GM21423 (cell line): ENCODE results near the gene BIRC5.
"Not testable (repeated sequence)": the region's sequence is repeated elsewhere in the genome, so short reads cannot be mapped to it uniquely, and the experiment has no call there.

Experiments
- ATAC-seq: cut with Tn5 transposase; IDR thresholded peaks from one replicate; pipeline ENCODE4 v1.9.1; 2021; ENCODE audit warnings: mild to moderate bottlenecking, moderate library complexity; ENCODE audit not compliant: unreplicated experiment

Gene BIRC5

DNA sequence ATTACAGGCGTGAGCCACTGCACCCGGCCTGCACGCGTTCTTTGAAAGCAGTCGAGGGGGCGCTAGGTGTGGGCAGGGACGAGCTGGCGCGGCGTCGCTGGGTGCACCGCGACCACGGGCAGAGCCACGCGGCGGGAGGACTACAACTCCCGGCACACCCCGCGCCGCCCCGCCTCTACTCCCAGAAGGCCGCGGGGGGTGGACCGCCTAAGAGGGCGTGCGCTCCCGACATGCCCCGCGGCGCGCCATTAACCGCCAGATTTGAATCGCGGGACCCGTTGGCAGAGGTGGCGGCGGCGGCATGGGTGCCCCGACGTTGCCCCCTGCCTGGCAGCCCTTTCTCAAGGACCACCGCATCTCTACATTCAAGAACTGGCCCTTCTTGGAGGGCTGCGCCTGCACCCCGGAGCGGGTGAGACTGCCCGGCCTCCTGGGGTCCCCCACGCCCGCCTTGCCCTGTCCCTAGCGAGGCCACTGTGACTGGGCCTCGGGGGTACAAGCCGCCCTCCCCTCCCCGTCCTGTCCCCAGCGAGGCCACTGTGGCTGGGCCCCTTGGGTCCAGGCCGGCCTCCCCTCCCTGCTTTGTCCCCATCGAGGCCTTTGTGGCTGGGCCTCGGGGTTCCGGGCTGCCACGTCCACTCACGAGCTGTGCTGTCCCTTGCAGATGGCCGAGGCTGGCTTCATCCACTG lies at the start of gene BIRC5:
Gene BIRC5, plus strand, starts transcription at position 238 of the 690 bp plus-strand sequence. Its CDS starts 64 bp downstream, at position 302.
- ATAC-seq: peak; percentile 96

DNA sequence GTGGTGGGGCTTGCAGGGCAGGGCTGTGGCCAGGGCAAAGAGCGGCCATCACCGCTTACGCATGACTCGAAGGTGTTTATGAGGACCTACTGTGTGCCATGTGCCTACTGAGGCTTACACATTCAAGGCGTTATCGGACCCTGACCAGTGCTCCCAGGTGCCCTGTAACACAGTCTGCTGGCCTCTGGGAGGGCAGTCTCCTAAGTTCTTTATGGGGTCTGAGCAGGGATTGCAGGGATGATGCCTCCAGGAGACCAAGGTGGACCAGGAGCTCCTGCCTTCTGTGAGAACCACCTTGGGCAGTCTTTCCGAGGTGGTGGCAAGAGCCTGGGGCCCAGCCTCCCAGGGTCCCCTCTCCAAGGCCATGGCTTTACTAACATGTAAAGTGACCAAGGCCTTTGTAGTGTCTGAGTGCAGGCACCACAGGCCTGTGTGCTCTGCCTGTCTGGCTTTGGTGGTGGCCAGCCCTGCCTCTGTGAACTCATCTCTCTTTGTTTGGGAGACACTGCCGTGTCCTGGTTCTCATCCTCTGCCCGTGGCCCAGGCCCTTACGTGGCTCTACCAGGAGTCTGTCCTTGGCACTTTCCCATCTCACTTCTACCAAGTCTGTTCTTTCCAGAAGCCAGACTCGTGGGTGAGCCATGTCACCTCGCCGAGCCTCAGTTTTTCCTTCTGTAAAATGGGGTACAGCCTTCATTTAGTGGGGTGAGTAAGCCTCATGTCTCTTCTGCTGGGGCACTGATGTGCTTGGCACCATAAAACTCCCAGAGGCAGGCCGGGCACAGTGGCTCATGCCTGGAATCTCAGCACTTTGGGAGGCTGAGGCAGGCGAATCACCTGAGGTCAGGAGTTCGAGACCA lies 49.1 kb upstream of the BIRC5 start:
- no peak for ATAC-seq

GRCh38 chr17:78166416-78166815 lies 47.6 kb upstream of the BIRC5 start:
- no peak for ATAC-seq

DNA sequence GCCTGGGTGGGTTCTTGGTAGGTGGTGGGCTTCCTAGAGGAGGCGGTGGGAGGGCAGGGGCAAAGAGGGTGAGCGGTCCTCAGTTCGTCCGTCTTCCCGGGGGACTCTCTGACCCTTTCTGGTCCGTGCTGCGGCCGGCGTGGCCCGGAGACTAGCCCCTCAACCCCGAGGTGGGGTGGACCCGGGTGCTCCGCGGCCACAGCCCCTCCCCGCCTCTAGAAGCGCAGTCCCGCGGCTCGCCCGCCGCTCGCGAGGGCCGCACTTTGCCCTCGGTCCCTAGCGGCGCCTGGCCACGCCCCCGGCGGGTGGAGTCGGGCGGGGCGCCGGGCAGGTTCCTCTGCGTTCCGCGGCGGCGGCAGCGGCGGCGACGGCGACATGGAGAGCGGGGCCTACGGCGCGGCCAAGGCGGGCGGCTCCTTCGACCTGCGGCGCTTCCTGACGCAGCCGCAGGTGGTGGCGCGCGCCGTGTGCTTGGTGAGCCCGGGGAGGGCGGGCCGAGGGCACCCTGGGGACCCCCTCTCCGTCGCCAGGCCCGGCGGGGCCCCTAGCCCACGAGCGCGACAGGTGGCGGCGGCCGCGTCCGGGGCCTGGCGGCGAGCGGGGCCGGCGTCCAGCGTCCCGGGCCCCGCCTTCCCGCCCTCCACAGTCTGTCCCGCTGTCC lies 45.7 kb upstream of the BIRC5 start, which contains the start of gene SYNGR2:
Gene SYNGR2, plus strand, starts transcription at position 340 of the 661 bp plus-strand sequence. Its CDS starts 36 bp downstream, at position 376.
- peak; percentile 49 for ATAC-seq

- peak; percentile 24 for ATAC-seq
Observed at GRCh38 chr17:78168903-78169793, 44.9 kb upstream of the BIRC5 start.

DNA sequence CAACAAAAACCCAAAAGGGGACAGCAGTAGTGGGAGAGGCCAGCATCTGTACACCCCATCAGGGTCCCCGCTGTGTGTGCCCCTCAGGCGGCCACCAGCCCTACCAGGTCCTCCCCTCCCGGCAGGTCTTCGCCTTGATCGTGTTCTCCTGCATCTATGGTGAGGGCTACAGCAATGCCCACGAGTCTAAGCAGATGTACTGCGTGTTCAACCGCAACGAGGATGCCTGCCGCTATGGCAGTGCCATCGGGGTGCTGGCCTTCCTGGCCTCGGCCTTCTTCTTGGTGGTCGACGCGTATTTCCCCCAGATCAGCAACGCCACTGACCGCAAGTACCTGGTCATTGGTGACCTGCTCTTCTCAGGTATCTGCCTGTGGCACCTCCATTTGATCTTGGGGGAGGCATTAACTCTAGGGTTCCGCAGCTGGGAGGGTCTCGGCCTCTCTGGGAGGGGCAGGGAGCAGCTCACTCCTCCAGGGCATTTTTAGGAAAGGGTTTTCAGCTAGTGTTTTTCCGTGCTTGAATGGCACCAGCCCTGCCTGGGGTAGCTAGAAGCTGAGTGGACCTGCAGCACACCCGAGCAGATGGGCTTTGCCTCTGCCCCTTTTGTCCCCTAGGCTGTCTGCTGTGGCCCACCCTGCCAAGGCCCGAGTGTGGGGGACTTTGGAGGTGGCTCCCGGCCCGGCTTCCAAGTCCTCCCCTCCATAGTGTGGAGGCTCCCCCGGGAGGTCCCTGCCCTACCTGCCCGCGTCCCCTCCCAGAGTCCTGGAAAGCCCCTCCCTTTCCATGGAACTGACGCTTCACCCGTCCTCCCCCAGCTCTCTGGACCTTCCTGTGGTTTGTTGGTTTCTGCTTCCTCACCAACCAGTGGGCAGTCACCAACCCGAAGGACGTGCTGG lies 43.1 kb upstream of the BIRC5 start:
- ATAC-seq: no peak

DNA sequence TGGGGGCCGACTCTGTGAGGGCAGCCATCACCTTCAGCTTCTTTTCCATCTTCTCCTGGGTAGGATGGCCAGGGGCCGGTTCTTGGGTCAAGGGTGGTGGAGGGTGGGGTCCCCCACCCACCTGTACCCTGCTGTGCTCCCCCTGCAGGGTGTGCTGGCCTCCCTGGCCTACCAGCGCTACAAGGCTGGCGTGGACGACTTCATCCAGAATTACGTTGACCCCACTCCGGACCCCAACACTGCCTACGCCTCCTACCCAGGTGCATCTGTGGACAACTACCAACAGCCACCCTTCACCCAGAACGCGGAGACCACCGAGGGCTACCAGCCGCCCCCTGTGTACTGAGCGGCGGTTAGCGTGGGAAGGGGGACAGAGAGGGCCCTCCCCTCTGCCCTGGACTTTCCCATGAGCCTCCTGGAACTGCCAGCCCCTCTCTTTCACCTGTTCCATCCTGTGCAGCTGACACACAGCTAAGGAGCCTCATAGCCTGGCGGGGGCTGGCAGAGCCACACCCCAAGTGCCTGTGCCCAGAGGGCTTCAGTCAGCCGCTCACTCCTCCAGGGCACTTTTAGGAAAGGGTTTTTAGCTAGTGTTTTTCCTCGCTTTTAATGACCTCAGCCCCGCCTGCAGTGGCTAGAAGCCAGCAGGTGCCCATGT lies 42.3 kb upstream of the BIRC5 start:
- ATAC-seq: not testable (repeated sequence)

DNA sequence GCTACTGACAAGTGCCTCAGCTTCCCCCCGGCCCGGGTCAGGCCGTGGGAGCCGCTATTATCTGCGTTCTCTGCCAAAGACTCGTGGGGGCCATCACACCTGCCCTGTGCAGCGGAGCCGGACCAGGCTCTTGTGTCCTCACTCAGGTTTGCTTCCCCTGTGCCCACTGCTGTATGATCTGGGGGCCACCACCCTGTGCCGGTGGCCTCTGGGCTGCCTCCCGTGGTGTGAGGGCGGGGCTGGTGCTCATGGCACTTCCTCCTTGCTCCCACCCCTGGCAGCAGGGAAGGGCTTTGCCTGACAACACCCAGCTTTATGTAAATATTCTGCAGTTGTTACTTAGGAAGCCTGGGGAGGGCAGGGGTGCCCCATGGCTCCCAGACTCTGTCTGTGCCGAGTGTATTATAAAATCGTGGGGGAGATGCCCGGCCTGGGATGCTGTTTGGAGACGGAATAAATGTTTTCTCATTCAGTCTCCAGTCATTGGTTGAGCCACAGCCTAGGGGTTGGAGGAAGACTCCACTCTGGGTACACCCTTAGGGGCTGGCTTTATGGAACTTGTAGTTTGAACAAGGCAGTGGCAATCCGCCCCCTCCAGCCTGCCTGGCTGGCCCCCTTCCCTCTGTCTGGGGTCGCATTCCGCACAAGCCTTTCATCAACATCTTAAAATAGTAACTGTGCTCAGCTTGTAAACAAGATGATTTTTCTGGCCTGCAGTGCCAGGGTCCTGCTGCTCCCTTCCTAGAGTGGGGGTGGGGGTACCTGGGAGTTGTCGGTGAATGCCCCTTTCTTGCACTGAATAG lies 41.6 kb upstream of the BIRC5 start:
- ATAC-seq: no peak

DNA sequence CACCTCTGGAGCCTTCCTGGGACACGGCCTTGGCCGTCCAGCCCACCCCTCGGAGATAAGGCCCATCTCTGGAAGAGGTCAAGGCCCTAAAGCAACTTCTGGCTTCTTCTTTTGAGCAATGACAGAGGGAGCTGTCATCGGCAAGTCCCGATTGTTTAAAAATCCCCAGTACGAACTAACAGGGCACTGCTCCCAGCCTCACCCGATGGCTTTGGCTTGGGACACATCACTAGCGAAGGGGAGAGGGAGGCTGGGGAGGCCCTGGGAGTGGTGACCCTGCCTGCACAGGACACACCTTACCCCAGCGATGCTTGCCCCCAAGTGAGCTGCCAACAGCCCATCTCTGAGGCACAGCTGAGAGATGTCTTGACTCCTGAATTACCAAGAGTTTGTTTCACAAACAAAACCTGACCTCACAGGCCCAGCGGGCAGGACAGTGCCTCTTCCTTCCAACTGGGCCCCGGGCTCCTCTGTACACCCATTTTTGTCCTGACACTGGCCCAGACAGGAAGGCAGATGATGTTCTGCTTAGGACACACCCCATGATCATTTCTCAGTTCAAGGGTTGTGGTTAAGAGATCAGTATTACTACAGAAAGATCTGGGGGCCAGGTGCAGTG lies 40.8 kb upstream of the BIRC5 start:
- ATAC-seq: peak; percentile 32

- no peak for ATAC-seq
Observed at GRCh38 chr17:78174346-78174869, 39.6 kb upstream of the BIRC5 start.

DNA sequence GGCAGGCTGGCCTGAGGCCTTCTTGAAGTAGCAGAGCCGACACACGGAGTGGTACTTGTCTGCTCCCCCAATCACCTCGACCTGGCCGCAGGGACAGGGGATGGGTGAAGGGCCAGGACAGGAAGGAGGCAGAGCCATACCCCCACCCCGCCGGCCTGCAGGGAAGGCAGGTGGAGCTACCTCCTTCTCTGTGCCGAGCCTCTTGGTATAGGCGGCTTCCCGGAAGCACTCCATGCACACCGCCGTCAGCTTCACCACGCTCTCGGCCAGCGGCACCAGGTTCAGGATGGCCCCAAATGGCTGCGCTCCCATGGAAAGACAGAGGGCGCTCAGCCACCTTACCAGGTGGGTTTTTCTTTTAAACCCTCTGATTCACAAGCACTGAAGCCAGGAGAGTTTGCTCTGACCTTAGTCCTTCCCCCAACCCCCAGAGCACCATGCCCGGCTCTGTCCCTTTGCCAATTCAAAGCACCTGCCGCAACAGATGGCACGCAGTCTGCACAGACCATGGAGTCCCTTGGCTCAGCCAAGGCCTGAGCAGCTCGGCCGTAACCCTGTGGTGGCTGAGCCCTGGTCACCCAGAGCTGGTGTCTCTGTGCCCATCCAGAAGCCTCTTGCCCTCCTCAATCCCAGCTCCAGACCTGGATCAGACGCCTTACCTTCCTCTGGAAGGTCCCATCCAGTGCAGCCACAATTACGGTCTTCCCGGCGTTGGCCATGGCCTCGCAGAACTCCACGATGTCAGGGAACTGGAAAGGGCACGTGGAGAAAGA lies 39.0 kb upstream of the BIRC5 start:
- no peak for ATAC-seq

GRCh38 chr17:78175643-78175981 lies 38.4 kb upstream of the BIRC5 start:
- no peak for ATAC-seq

DNA sequence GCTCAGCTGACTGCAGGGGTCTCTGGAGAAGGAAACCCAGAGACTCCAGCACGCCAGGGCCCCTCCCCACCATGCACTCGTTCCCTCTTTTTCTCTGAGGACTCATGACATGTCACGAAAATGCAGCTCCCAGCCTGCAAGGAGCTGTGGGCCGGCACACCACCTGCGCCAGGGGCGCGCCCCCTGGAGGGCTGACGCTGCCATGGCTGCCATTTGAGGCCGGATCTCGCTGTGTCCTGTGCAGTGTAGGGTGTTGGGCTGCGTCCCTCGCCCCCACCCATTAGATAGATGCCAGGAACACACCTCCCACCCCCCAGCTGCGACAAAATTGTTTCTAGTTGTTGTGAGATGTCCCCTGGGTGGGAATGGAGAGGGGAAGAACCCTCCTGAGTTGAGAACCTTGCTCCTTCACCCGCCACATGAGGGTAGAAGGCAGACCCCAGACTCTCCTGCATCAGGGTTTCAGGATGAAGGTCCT lies 37.5 kb upstream of the BIRC5 start:
- peak; percentile 33 for ATAC-seq

DNA sequence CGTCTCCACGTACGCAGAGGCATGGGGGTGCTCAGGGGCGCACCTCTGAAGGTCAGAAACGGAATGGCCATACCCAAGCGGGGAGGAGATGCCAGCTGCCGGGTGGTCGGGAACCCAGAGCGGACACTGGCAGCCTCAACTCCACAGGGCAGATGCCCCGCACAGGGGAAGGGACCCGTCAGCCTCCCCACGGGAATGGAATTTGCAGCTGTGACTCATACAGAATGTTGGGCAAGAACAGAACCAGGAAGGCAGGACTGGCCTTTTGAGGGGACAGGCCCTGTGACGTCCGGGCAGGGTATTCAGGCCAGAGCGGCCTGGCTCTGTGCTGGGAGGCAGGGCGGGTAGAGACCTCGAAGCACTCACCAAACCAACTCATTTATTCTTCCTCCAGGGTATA lies 34.7 kb upstream of the BIRC5 start:
- ATAC-seq: no peak

- ATAC-seq: no peak
Observed at GRCh38 chr17:78180083-78180482, 34.0 kb upstream of the BIRC5 start.

DNA sequence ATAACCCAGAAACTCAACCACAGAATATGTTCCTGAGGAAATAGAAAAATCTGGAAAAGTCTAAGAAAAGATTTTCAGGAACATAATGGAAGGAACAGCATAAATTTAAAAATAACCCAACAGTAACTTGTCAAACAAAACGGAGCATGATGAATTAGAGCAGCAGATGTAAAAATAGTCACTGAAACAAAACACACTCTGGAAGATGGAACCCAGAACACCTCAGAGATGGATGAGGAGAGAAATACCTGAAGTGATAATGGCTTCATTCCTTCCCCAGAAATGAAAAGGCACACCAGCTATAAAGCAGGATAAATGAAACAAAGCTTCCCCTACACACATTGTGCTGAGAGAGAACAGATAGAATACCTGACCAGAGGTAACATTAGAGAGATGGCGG lies 33.5 kb upstream of the BIRC5 start:
- ATAC-seq: no peak

- no peak for ATAC-seq
Observed at GRCh38 chr17:78182504-78182903, 31.5 kb upstream of the BIRC5 start.
